K562 (cell line): ENCODE data around the gene KRTAP2-3. TPM values are rescaled to one million over a fixed set of nuclear protein-coding genes. Genes with fewer than 3 reads are reported as not detected.

Experiments
- ATAC-seq: fragments of 200-7000 bp; cut with Tn5 transposase; 3 replicates; pipeline ENCODE4 v1.9.1; 2020; ENCODE audit warnings: moderate library complexity
- BruUV-seq: library from RNA; stranded (reverse); fragments of 400-500 nt; replicated peaks from 2 replicates; lab custom pipeline; 2021; lab: Mats Ljungman, UMichigan
- CTCF ChIA-PET: fragments of 300-600 bp; formaldehyde crosslinking; extraction: SDS; loops from one replicate; lab custom pipeline; 2021; ENCODE audit warnings: low intra/inter-chr PET ratio; lab: Yijun Ruan, JAX
- POLR2A ChIA-PET: fragments of 300-600, 350-650 bp; sonication (Branson Sonifier 250); formaldehyde crosslinking; extraction: SDS; loops from one replicate; lab custom pipeline; 2021; ENCODE audit warnings: antibody characterized with exemption, inconsistent platforms; lab: Yijun Ruan, JAX
- DNase-seq, 4 experiments: peaks; one replicate each; pipeline versions ENCODE4 v3.0.0 to v3.0.0-alpha.2; 2011 to 2018; ENCODE audit warnings: low spot score in 3 of 4, mixed read lengths in 3 of 4; ENCODE audit errors: extremely low read depth in 1 of 4
- FAIRE-seq: peaks from 2 replicates; lab custom pipeline; 2011; peaks lifted over from hg19 to GRCh38; lab: Jason Lieb, UNC
- H2AFZ ChIP-seq: 2 replicates; pipeline ENCODE4 v1.6.0; 2011; ENCODE audit warnings: low read depth, low read length, control low read depth, inconsistent platforms
- H3K27ac ChIP-seq: fragments of 200-600 bp; 3 replicates; pipeline ENCODE4 v1.8.0; 2011; ENCODE audit warnings: low read depth, mild to moderate bottlenecking, control low read depth, inconsistent platforms, low read length, moderate library complexity, mixed read lengths; ENCODE audit errors: extremely low read depth
- H3K27me3 ChIP-seq, 2 experiments: fragments of 300-600 bp in 1 of 2; 2 replicates in 1 of 2; 3 replicates in 1 of 2; pipeline versions ENCODE4 v1.6.0 to v1.8.0; 2011; ENCODE audit warnings: inconsistent platforms in 2 of 2, low read length in 2 of 2, mild to moderate bottlenecking in 1 of 2, mixed read lengths in 1 of 2, moderate library complexity in 1 of 2; ENCODE audit not compliant: control insufficient read depth in 2 of 2, insufficient read depth in 2 of 2
- H3K36me3 ChIP-seq: fragments of 300-600 bp; 3 replicates; pipeline ENCODE4 v1.8.0; 2011; ENCODE audit warnings: mild to moderate bottlenecking, low read length, inconsistent platforms; ENCODE audit not compliant: control insufficient read depth, insufficient read depth
- H3K4me1 ChIP-seq, 2 experiments: fragments of 200-600 bp in 1 of 2; replicated peaks in 1 of 2; 2 replicates in 1 of 2; 3 replicates in 1 of 2; pipeline versions ENCODE4 v1.5.1 to v1.8.0; 2011; ENCODE audit warnings: inconsistent platforms in 2 of 2, low read length in 2 of 2, mild to moderate bottlenecking in 1 of 2, mixed read lengths in 1 of 2, moderate library complexity in 1 of 2; ENCODE audit not compliant: control insufficient read depth in 2 of 2, insufficient read depth in 2 of 2
- H3K4me2 ChIP-seq: 2 replicates; pipeline ENCODE4 v1.6.1; 2011; ENCODE audit warnings: low read length, control low read depth, inconsistent platforms, mixed read lengths; ENCODE audit not compliant: insufficient read depth
- H3K4me3 ChIP-seq: fragments of 200-600 bp; sonication (generic), shearing (Covaris generic); 2 replicates; pipeline ENCODE4 v1.5.1; 2016; ENCODE audit warnings: control low read depth, inconsistent platforms
- H3K79me2 ChIP-seq: fragments of 200-600 bp; 3 replicates; pipeline ENCODE4 v1.8.0; 2011; ENCODE audit warnings: low read length, inconsistent platforms; ENCODE audit not compliant: control insufficient read depth, insufficient read depth
- H3K9ac ChIP-seq, 2 experiments: 2 replicates each; pipeline versions ENCODE4 v1.6.0 to v1.6.1; 2011; ENCODE audit warnings: low read depth in 2 of 2, low read length in 2 of 2, control low read depth in 1 of 2, inconsistent platforms in 1 of 2, mild to moderate bottlenecking in 1 of 2, mixed read lengths in 1 of 2; ENCODE audit not compliant: insufficient read depth in 1 of 2
- H3K9me1 ChIP-seq: one replicate; pipeline ENCODE4 v1.6.0; 2011; ENCODE audit warnings: inconsistent platforms, mild to moderate bottlenecking, low read length, moderate library complexity; ENCODE audit not compliant: control insufficient read depth, insufficient read depth
- H3K9me3 ChIP-seq: replicated peaks from 2 replicates; pipeline ENCODE4 v1.5.1; 2011; ENCODE audit warnings: low read depth, low read length, inconsistent platforms; ENCODE audit not compliant: control insufficient read depth, insufficient read depth
- H4K20me1 ChIP-seq: replicated peaks from 2 replicates; pipeline ENCODE4 v1.6.1; 2011; ENCODE audit warnings: low read length, inconsistent platforms, mixed read lengths; ENCODE audit not compliant: control insufficient read depth, insufficient read depth
- CREB3 ChIP-seq: fragments of 450-650 bp; conservative IDR thresholded peaks from 2 replicates; pipeline ENCODE4 v1.6.1; 2016; ENCODE audit warnings: missing genetic modification characterization, low read depth, mild to moderate bottlenecking, missing compliant biosample characterization, moderate library complexity
- ETS2 ChIP-seq: IDR thresholded peaks from 2 replicates; pipeline ENCODE4 v1.6.1; 2016; ENCODE audit warnings: borderline replicate concordance, missing genetic modification characterization, mild to moderate bottlenecking, moderate library complexity, missing compliant biosample characterization; ENCODE audit not compliant: poor library complexity, severe bottlenecking
- GTF3C2 ChIP-seq: IDR thresholded peaks from 3 replicates; pipeline ENCODE4 v1.6.1; 2011; ENCODE audit warnings: borderline replicate concordance, mild to moderate bottlenecking, moderate library complexity; ENCODE audit not compliant: insufficient read length; ENCODE audit errors: extremely low read depth
- MAFK ChIP-seq: IDR thresholded peaks from 2 replicates; pipeline ENCODE4 v1.6.1; 2011; ENCODE audit warnings: low read length, improper control_type of control experiment
- MBD2 ChIP-seq: sonication (generic); IDR thresholded peaks from 2 replicates; pipeline ENCODE4 v1.6.1; 2016; ENCODE audit warnings: low read depth, borderline replicate concordance
- TCF7L2 ChIP-seq: fragments of 150-350 bp; IDR thresholded peaks from 2 replicates; pipeline ENCODE4 v1.6.1; 2016; ENCODE audit warnings: low read depth, mild to moderate bottlenecking, low read length, moderate library complexity
- ZNF140 ChIP-seq: fragments of 250-450 bp; sonication (Bioruptor Pico); IDR thresholded peaks from 2 replicates; pipeline ENCODE4 v1.8.0; 2021; ENCODE audit warnings: moderate library complexity, mild to moderate bottlenecking, inconsistent platforms
- ZNF23 ChIP-seq: fragments of 250-450 bp; sonication (Bioruptor Pico); IDR thresholded peaks from 2 replicates; pipeline ENCODE4 v1.4.0; 2020; ENCODE audit warnings: mild to moderate bottlenecking
- ZNF778 ChIP-seq: fragments of 450-650 bp; formaldehyde crosslinking; IDR thresholded peaks from 2 replicates; pipeline ENCODE4 v1.4.0; 2020; ENCODE audit warnings: mild to moderate bottlenecking, moderate library complexity
- WGBS: fragments of 100-300 bp; shearing (Covaris generic); methylation state at CpG from one replicate; pipeline ENCODE4 v1.1.6; 2016; ENCODE audit warnings: low coverage, mixed read lengths; ENCODE audit not compliant: insufficient coverage; ENCODE audit errors: missing lambda C conversion rate; 5-methylcytosine and 5-hydroxymethylcytosine counted together
- in situ Hi-C: fragments of 300-500 bp; cut with MboI; formaldehyde crosslinking; loops from 4 replicates; pipeline ENCODE4 v1.15.0; 2018; ENCODE audit warnings: inconsistent platforms, mixed read lengths
- intact Hi-C: fragments of 100-400 bp; cut with micrococcal nuclease; formaldehyde crosslinking; loops from 2 replicates; pipeline ENCODE4 v1.14.2; 2022
- polyA plus RNA-seq, 8 experiments: library from polyadenylated mRNA; depleted of rRNA in 4 of 8; stranded (reverse) in 5 of 8; unstranded in 3 of 8; fragments of >200 nt; fragmentation: Nextera tagmentation in 2 of 8; fragmentation: Illumina TruSeq in 1 of 8; extraction: Ambion mirVana in 2 of 8; extraction: Trizol in 1 of 8; gene quantifications; 2 replicates each; pipeline versions ENCODE4 v1.2.1 to v1.2.3, GENCODE V29; 2011 to 2014; ENCODE audit warnings: inconsistent platforms in 1 of 8, missing spikeins in 1 of 8
- total RNA-seq, 7 experiments: library from RNA; depleted of rRNA in 6 of 7; stranded (reverse); fragments of >200 nt in 6 of 7; fragmentation: Illumina TruSeq in 2 of 7; extraction: Trizol in 2 of 7; gene quantifications; 2 replicates each; pipeline versions ENCODE4 v1.2.1 to v1.2.3, GENCODE V29; 2011 to 2021; ENCODE audit warnings: low replicate concordance in 1 of 7

KRTAP2-3 gene
- total and polyA plus RNA-seq, 9 of the 15 experiments (the other 6 are each of a cell fraction or from before 2014, with no cell fraction given), result not detected

GRCh38 chr17:41009936-41010335 is 50.0 kb downstream of the KRTAP2-3 start:
- ATAC-seq, result no peak
- no peak for FAIRE-seq
- Histone ChIP-seq H3K4me2 (no peak overlapping the region), H3K9ac (no peak overlapping the region), H2AFZ (no peak overlapping the region), H3K36me3 (no peaks in the 10 kb centered on the region), H3K4me3 (no peak overlapping the region), H3K79me2 (no peaks in the 10 kb centered on the region), H3K9me1 (no peaks in the 10 kb centered on the region), H3K9me3 (no peaks in the 10 kb centered on the region), H3K27me3 (peaks cover 0 to 6% of the 10 kb centered on the region in 2 experiments; a peak in 3 of 5 replicates), H4K20me1 (no peaks in the 10 kb centered on the region), H3K27ac (no peak overlapping the region), H3K4me1 (no peaks in the 10 kb centered on the region)
- WGBS, result 0% methylated on average over 1 of the region's 1 CpG
- no peak for DNase-seq
- in situ Hi-C loops (no loop called here), intact Hi-C loops (no loop called here)
- TF ChIP-seq ZNF140, result no peak
- no peak for TF ChIP-seq CREB3
- TF ChIP-seq TCF7L2, result no peak
- no peak for TF ChIP-seq MAFK
- TF ChIP-seq GTF3C2, result no peak
- no peak for TF ChIP-seq ZNF23 (CRISPR knock-in tag)
- no peak for TF ChIP-seq MBD2
- TF ChIP-seq ZNF778, result no peak
- no peak for TF ChIP-seq ETS2 (tag)
- ChIA-PET POLR2A (no interaction called here), CTCF (no interaction called here)
- no TSS peak for BruUV-seq
